AG09309 (cell line): ENCODE results near the gene HIVEP1.
"Not testable (repeated sequence)": the region's sequence is repeated elsewhere in the genome, so short reads cannot be mapped to it uniquely, and the experiment has no call there.

Experiments used
- DNase-seq: peaks from one replicate; pipeline ENCODE4 v3.0.0-alpha.2; 2010; ENCODE audit warnings: low read depth
- H3K4me3 ChIP-seq: 2 replicates; pipeline ENCODE4 v1.5.1; 2011; ENCODE audit warnings: mild to moderate bottlenecking, low read depth, low read length, moderate library complexity; ENCODE audit not compliant: control insufficient read depth
- TF ChIP-seq, protein P1 (sequence below): IDR thresholded peaks from 2 replicates; pipeline ENCODE4 v1.5.1; 2011; ENCODE audit warnings: mild to moderate bottlenecking, low read depth, low read length, inconsistent platforms; ENCODE audit not compliant: insufficient read depth, control insufficient read depth; ENCODE audit errors: missing control alignments

The HIVEP1 gene

GRCh38 chr6:12151433-12151820 lies 139.3 kb downstream of the HIVEP1 start:
- H3K4me3 ChIP-seq: no peak overlapping the region
- DNase-seq: no peak
- TF ChIP-seq, protein P1, sequence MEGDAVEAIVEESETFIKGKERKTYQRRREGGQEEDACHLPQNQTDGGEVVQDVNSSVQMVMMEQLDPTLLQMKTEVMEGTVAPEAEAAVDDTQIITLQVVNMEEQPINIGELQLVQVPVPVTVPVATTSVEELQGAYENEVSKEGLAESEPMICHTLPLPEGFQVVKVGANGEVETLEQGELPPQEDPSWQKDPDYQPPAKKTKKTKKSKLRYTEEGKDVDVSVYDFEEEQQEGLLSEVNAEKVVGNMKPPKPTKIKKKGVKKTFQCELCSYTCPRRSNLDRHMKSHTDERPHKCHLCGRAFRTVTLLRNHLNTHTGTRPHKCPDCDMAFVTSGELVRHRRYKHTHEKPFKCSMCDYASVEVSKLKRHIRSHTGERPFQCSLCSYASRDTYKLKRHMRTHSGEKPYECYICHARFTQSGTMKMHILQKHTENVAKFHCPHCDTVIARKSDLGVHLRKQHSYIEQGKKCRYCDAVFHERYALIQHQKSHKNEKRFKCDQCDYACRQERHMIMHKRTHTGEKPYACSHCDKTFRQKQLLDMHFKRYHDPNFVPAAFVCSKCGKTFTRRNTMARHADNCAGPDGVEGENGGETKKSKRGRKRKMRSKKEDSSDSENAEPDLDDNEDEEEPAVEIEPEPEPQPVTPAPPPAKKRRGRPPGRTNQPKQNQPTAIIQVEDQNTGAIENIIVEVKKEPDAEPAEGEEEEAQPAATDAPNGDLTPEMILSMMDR: no peak

- TF ChIP-seq, protein P1: no peak
- no peak overlapping the region for H3K4me3 ChIP-seq
- no peak for DNase-seq
These were observed 140.2 kb downstream of the HIVEP1 start for GRCh38 chr6:12152023-12152970.

GRCh38 chr6:12155769-12156168 lies 143.7 kb downstream of the HIVEP1 start:
- not testable (repeated sequence) for DNase-seq, H3K4me3 ChIP-seq

DNA sequence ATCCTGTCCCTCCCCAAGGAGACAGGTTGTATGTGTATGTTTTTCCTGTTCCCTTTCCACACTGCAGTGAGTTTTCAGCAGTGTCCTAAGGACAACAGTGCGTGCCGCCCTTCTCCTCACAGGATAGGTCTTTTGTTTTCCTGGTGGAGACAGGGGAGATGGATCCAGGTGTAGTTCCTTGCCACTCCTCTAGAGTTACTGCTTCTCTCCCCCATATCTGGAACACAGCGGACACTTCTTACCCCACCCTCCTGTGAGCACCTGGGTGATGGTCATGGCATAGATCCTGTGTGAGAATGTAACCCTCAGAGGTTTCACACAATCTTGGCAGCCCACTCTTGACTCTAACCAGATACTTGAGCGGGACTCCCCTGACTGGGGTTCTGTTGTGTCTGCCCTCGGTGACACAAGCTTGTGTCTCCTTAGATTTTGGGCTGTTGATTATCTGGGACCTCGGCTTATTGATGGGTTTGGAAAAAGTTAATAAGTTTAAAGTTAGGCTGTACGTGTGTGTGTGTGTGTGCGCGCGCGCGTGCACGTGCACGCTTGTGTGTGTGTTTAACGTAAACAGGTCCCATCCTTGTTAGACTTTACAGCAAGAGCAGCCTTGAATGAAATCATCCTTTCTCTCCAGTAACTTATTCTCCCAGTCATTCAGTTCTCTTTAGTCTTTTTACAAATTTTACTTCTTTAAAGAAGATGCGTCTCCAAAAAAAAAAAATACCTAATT lies 146.7 kb downstream of the HIVEP1 start:
- TF ChIP-seq, protein P1: no peak
- no peak overlapping the region for H3K4me3 ChIP-seq
- DNase-seq: no peak

- DNase-seq: peak; percentile 17
- TF ChIP-seq, protein P1: no peak
- H3K4me3 ChIP-seq: no peak overlapping the region
These were observed 148.2 kb downstream of the HIVEP1 start for GRCh38 chr6:12160326-12160725.

DNA sequence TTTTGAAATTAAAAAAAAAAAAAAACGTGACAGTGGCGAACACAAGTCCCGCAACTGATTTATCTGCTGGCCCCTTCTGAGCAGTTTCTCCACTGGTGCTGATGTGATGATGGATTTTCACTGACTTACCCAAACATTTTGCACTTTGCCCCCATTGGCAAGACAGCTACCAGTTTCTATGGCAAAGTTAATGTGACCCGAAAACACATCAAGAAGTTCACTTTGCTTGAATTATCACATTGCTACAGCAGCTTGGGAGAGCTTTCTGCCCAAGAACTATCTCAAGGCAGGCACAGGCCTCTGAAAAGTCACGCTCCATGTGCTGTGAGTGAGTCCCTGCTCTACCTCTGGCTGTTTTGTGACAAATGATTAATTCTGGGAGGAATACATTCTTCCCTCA lies 150.1 kb downstream of the HIVEP1 start:
- TF ChIP-seq, protein P1: no peak
- no peak overlapping the region for H3K4me3 ChIP-seq

DNA sequence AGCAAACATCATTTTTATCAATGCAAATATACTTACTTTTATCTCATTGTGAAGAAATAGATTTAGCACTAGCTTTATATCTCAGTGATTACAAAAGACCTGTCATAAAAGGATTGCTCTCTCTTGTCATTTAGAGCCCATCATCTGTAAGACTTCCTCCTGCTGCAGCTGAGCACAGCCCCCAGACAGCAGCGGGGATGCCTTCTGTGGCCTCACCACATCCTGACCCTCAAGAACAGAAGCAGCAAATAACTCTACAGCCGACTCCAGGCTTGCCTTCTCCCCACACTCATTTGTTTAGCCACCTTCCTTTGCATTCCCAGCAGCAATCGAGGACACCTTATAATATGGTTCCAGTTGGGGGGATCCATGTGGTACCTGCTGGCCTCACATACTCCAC lies 151.0 kb downstream of the HIVEP1 start:
- H3K4me3 ChIP-seq: no peak overlapping the region
- TF ChIP-seq, protein P1: no peak
- DNase-seq: no peak

More for the DNA sequence above, 150.1 kb downstream of the HIVEP1 start:
- no peak for DNase-seq
